Measurements from ENCODE around the gene MRPS23. TPM values are rescaled to one million over a fixed set of nuclear protein-coding genes. Genes with fewer than 3 reads are reported as not detected.

The MRPS23 gene
- total and polyA plus RNA-seq, 9 of the 15 experiments (the other 6 are each of a cell fraction or from before 2014, with no cell fraction given): 59.1 to 298 (median 98.8) TPM

DNA sequence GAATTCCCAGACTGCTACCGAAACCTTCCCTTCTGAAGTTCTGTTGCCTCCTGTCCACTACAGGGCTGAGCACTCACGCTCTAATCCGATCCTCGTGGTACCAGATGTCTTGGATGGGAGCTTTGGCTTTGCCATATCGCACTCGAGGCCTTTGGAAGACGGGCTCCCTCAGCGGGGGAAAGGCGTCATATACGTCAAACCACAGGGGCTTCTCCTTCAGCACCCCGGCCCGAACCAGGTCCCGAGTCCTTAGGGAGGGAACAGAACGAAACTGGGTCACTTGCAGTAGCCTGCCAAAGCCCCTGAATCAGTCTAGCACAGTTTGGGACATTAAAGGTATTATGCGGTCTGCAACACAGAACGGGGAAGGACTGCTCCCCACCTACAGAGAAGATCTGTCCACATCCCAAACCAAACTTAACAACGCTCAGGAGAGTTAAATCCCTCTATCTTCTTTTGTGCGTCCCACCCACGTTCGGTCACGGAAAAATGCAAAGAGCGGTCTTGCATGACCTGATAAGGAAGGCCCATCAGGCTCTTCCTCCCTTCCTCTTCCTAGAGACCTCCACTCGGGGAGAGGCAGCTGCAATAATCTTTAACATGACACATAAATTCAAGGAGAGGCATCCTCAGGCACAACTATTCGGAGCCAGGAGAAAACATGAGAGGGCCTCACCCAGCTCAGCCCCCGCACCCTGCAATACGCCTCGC lies 526 bp downstream of the MRPS23 start (continued):
- TF ChIP-seq, protein P1, sequence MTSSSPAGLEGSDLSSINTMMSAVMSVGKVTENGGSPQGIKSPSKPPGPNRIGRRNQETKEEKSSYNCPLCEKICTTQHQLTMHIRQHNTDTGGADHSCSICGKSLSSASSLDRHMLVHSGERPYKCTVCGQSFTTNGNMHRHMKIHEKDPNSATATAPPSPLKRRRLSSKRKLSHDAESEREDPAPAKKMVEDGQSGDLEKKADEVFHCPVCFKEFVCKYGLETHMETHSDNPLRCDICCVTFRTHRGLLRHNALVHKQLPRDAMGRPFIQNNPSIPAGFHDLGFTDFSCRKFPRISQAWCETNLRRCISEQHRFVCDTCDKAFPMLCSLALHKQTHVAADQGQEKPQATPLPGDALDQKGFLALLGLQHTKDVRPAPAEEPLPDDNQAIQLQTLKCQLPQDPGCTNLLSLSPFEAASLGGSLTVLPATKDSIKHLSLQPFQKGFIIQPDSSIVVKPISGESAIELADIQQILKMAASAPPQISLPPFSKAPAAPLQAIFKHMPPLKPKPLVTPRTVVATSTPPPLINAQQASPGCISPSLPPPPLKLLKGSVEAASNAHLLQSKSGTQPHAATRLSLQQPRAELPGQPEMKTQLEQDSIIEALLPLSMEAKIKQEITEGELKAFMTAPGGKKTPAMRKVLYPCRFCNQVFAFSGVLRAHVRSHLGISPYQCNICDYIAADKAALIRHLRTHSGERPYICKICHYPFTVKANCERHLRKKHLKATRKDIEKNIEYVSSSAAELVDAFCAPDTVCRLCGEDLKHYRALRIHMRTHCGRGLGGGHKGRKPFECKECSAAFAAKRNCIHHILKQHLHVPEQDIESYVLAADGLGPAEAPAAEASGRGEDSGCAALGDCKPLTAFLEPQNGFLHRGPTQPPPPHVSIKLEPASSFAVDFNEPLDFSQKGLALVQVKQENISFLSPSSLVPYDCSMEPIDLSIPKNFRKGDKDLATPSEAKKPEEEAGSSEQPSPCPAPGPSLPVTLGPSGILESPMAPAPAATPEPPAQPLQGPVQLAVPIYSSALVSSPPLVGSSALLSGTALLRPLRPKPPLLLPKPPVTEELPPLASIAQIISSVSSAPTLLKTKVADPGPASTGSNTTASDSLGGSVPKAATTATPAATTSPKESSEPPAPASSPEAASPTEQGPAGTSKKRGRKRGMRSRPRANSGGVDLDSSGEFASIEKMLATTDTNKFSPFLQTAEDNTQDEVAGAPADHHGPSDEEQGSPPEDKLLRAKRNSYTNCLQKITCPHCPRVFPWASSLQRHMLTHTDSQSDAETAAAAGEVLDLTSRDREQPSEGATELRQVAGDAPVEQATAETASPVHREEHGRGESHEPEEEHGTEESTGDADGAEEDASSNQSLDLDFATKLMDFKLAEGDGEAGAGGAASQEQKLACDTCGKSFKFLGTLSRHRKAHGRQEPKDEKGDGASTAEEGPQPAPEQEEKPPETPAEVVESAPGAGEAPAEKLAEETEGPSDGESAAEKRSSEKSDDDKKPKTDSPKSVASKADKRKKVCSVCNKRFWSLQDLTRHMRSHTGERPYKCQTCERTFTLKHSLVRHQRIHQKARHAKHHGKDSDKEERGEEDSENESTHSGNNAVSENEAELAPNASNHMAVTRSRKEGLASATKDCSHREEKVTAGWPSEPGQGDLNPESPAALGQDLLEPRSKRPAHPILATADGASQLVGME (CRISPR knock-in tag; IDR thresholded peaks at IDR 0.05): 0 out of 2 replicates have a peak, but pooled peaks have one; percentile 6
- TF ChIP-seq, protein P2, sequence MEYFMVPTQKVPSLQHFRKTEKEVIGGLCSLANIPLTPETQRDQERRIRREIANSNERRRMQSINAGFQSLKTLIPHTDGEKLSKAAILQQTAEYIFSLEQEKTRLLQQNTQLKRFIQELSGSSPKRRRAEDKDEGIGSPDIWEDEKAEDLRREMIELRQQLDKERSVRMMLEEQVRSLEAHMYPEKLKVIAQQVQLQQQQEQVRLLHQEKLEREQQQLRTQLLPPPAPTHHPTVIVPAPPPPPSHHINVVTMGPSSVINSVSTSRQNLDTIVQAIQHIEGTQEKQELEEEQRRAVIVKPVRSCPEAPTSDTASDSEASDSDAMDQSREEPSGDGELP (CRISPR knock-in tag; IDR thresholded peaks at IDR 0.05; ENCODE audit: borderline replicate concordance): no peak
- TF ChIP-seq CBX8 (IDR thresholded peaks at IDR 0.05; ENCODE audit: borderline replicate concordance, extremely low read depth, low read depth, low read length, poor library complexity, severe bottlenecking) (no peak), ZFPM2 (CRISPR knock-in tag; IDR thresholded peaks at IDR 0.05) (no peak), CBFA2T2 (conservative IDR thresholded peaks at IDR 0.05) (peak; percentile 29; the same call in 1 of the 2 replicates), CBFA2T3 (IDR thresholded peaks at IDR 0.05) (peak; percentile 49), ZBTB17 (CRISPR knock-in tag; IDR thresholded peaks at IDR 0.05) (no peak)
- TF ChIP-seq, protein P3, sequence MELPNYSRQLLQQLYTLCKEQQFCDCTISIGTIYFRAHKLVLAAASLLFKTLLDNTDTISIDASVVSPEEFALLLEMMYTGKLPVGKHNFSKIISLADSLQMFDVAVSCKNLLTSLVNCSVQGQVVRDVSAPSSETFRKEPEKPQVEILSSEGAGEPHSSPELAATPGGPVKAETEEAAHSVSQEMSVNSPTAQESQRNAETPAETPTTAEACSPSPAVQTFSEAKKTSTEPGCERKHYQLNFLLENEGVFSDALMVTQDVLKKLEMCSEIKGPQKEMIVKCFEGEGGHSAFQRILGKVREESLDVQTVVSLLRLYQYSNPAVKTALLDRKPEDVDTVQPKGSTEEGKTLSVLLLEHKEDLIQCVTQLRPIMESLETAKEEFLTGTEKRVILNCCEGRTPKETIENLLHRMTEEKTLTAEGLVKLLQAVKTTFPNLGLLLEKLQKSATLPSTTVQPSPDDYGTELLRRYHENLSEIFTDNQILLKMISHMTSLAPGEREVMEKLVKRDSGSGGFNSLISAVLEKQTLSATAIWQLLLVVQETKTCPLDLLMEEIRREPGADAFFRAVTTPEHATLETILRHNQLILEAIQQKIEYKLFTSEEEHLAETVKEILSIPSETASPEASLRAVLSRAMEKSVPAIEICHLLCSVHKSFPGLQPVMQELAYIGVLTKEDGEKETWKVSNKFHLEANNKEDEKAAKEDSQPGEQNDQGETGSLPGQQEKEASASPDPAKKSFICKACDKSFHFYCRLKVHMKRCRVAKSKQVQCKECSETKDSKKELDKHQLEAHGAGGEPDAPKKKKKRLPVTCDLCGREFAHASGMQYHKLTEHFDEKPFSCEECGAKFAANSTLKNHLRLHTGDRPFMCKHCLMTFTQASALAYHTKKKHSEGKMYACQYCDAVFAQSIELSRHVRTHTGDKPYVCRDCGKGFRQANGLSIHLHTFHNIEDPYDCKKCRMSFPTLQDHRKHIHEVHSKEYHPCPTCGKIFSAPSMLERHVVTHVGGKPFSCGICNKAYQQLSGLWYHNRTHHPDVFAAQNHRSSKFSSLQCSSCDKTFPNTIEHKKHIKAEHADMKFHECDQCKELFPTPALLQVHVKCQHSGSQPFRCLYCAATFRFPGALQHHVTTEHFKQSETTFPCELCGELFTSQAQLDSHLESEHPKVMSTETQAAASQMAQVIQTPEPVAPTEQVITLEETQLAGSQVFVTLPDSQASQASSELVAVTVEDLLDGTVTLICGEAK (IDR thresholded peaks at IDR 0.05): no peak
- TF ChIP-seq, protein P3 (CRISPR knock-in tag; IDR thresholded peaks at IDR 0.05): peak; percentile 29; the same call in 1 of the 2 replicates

Data from K562 (cell line).